Glutamatergic neuron (in vitro differentiated cells): Measurements from ENCODE around the gene SLIRP. TPM values are rescaled to one million over a fixed set of nuclear protein-coding genes. Genes with fewer than 3 reads are reported as not detected.
"Not testable (repeated sequence)": the region's sequence is repeated elsewhere in the genome, so short reads cannot be mapped to it uniquely, and the experiment has no call there.

Source experiments
- DNase-seq: peaks from one replicate; pipeline ENCODE4 v3.0.0; 2022
- H3K27ac Mint-ChIP-seq: one replicate; pipeline ENCODE4 v1.8.0; 2020; ENCODE audit warnings: mild to moderate bottlenecking, mixed read lengths, inconsistent platforms; ENCODE audit not compliant: unreplicated experiment
- H3K27me3 Mint-ChIP-seq: one replicate; pipeline ENCODE4 v1.8.0; 2020; ENCODE audit warnings: mild to moderate bottlenecking, moderate library complexity, mixed read lengths, inconsistent platforms; ENCODE audit not compliant: unreplicated experiment
- H3K36me3 Mint-ChIP-seq: one replicate; pipeline ENCODE4 v1.8.0; 2020; ENCODE audit warnings: mild to moderate bottlenecking, mixed read lengths, inconsistent platforms; ENCODE audit not compliant: unreplicated experiment
- H3K4me1 Mint-ChIP-seq: one replicate; pipeline ENCODE4 v1.8.0; 2020; ENCODE audit warnings: mild to moderate bottlenecking, low read depth, mixed read lengths, inconsistent platforms; ENCODE audit not compliant: unreplicated experiment
- H3K4me3 Mint-ChIP-seq: one replicate; pipeline ENCODE4 v1.8.0; 2020; ENCODE audit warnings: mild to moderate bottlenecking, mixed read lengths, inconsistent platforms; ENCODE audit not compliant: unreplicated experiment
- H3K9me3 Mint-ChIP-seq: one replicate; pipeline ENCODE4 v1.8.0; 2020; ENCODE audit warnings: mild to moderate bottlenecking, moderate library complexity, mixed read lengths, inconsistent platforms; ENCODE audit not compliant: unreplicated experiment
- long read RNA-seq: library from polyadenylated mRNA; unstranded; transcript quantifications from one replicate; pipeline ENCODE4 v2.0.0, GENCODE V29; 2020; ENCODE audit not compliant: unreplicated experiment
- total RNA-seq: library from RNA; stranded (reverse); fragmentation: NEBNext Ultra II Directional; extraction: Animal tissue kit (Norgen Biotek cat#: 25700); gene quantifications from one replicate; pipeline ENCODE4 v1.2.1, GENCODE V29; 2021; ENCODE audit not compliant: unreplicated experiment
- TF ChIP-seq, protein P1 (sequence below): fragments of 200-600 bp; sonication (generic); IDR thresholded peaks from one replicate; pipeline ENCODE4 v1.5.0; 2021; ENCODE audit not compliant: partially characterized antibody, unreplicated experiment

Gene SLIRP
- 126 TPM for total RNA-seq
- long read RNA-seq, transcript SLIRP-209 (4 exons, 408 nt), result major isoform, 232 of 248 reads
- long read RNA-seq, partial matches to known transcripts, result 0 of 248 reads
- long read RNA-seq, other reads (novel, unspliced or antisense), result 7 of 248 reads

DNA sequence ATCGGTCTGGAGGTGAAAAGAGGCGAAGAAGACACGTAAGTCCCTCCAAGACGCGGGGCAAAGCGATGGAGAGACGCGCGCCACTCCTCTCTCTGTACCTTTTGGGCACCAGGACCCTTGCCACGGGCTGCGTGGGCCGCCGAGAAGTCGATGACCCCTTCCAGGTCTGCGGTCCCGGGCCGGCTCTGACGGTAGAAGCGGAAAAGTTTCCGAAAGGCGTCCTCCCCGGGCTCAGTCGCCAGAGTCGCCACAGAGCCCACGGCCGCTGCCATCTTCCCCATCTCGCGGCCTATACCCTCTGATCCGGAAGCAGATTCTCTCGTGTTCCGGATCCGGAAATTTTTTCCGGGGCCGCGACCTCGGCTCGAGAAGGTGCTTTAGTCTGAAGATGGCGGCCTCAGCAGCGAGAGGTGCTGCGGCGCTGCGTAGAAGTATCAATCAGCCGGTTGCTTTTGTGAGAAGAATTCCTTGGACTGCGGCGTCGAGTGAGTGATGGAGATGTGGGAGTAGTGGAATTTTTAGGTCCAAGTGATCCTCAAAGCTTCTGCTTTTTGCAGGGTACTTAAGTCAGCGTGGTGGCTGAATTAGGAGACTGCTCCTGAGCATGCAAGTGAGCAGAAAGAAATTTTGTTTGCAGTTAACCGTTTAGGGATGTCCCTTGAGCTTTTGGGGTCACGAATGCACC is at the start of gene SLIRP, which contains the start of gene ALKBH1:
Gene SLIRP, plus strand, starts transcription at position 380 of the 685 bp plus-strand sequence. Its CDS starts 9 bp downstream, at position 389.
Gene ALKBH1, minus strand, starts transcription at position 300 of the 685 bp plus-strand sequence. Its CDS starts 19 bp downstream, at position 281.
- Mint-ChIP-seq H3K27ac (peak within 1 kb of the TSS; percentile 91), H3K27me3 (no peaks in the 10 kb centered on the region), H3K36me3 (no peaks in the 10 kb centered on the region), H3K4me3 (peak within 1 kb of the TSS; percentile 97), H3K4me1 (peaks cover 20% of the 10 kb centered on the region), H3K9me3 (peaks cover 4% of the 10 kb centered on the region)
- DNase-seq, result peak; percentile 88
- TF ChIP-seq, protein P1, sequence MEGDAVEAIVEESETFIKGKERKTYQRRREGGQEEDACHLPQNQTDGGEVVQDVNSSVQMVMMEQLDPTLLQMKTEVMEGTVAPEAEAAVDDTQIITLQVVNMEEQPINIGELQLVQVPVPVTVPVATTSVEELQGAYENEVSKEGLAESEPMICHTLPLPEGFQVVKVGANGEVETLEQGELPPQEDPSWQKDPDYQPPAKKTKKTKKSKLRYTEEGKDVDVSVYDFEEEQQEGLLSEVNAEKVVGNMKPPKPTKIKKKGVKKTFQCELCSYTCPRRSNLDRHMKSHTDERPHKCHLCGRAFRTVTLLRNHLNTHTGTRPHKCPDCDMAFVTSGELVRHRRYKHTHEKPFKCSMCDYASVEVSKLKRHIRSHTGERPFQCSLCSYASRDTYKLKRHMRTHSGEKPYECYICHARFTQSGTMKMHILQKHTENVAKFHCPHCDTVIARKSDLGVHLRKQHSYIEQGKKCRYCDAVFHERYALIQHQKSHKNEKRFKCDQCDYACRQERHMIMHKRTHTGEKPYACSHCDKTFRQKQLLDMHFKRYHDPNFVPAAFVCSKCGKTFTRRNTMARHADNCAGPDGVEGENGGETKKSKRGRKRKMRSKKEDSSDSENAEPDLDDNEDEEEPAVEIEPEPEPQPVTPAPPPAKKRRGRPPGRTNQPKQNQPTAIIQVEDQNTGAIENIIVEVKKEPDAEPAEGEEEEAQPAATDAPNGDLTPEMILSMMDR, result no peak

DNA sequence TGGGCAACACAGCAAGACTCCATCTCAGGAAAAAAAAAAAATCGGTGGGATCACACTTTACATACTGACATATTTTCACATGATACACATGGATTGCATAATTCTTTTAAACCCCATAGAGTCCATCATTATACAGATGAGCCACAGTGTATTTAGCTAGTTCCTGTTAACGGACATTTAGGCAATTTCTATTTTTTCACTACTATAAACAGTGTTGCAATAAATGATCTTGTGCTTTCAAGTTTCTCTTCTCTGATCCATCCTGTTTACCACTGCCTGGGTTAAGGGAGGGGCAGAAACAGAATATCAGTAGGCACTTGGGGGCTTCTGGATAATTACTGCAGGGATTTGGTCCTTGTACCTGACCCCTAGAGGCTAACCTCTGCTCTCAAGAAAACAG is 48.1 kb upstream of the SLIRP start:
- H3K27me3 Mint-ChIP-seq, result peaks cover 5% of the 10 kb centered on the region
- no peak overlapping the region for H3K27ac Mint-ChIP-seq
- no peak overlapping the region for H3K4me3 Mint-ChIP-seq

DNA sequence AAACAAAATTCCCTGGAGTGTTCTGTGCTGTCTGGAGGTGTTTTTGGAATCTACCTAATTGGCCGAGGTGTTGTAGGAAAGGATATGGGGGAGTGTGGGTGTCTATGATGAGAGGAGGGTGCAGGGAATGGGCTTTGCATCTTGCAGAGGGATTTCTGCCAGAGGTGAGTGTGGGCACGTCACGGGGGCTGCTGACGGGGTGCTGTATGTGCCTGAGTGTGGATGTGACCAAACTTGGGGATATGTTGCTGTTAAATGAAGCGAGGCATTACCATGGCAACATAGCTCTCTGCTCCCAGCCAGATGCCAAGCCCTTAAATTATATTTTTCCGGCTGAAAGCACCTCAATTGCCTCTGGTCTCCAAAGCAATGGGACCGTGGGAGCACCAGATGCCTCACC is 47.1 kb upstream of the SLIRP start:
- peaks cover 2% of the 10 kb centered on the region for H3K27me3 Mint-ChIP-seq
- no peaks in the 10 kb centered on the region for H3K36me3 Mint-ChIP-seq
- H3K27ac Mint-ChIP-seq, result peak overlapping the region; percentile 52
- DNase-seq, result no peak
- TF ChIP-seq, protein P1, result no peak
- H3K4me3 Mint-ChIP-seq, result peak overlapping the region; percentile 19
- H3K9me3 Mint-ChIP-seq, result no peaks in the 10 kb centered on the region
- peaks cover 15% of the 10 kb centered on the region for H3K4me1 Mint-ChIP-seq

More for the DNA sequence above, 48.1 kb upstream of the SLIRP start:
- no peaks in the 10 kb centered on the region for H3K9me3 Mint-ChIP-seq
- TF ChIP-seq, protein P1, result no peak
- H3K36me3 Mint-ChIP-seq, result no peaks in the 10 kb centered on the region
- DNase-seq, result no peak
- H3K4me1 Mint-ChIP-seq, result peaks cover 18% of the 10 kb centered on the region

DNA sequence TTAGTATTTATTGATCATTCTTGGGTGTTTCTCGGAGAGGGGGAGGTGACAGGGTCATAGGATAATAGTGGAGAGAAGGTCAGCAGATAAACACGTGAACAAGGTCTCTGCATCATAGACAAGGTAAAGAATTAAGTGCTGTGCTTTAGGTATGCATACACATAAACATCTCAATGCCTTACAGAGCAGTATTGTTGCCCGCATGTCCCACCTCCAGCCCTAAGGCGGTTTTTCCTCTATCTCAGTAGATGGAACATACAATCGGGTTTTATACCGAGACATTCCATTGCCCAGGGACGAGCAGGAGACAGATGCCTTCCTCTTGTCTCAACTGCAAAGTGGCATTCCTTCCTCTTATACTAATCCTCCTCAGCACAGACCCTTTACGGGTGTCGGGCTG is 46.3 kb upstream of the SLIRP start:
- not testable (repeated sequence) for H3K9me3 Mint-ChIP-seq, H3K27me3 Mint-ChIP-seq, DNase-seq, H3K36me3 Mint-ChIP-seq
- H3K4me3 Mint-ChIP-seq, result peak overlapping the region; percentile 18
- H3K27ac Mint-ChIP-seq, result peak overlapping the region; percentile 20
- peaks cover 15% of the 10 kb centered on the region for H3K4me1 Mint-ChIP-seq

DNA sequence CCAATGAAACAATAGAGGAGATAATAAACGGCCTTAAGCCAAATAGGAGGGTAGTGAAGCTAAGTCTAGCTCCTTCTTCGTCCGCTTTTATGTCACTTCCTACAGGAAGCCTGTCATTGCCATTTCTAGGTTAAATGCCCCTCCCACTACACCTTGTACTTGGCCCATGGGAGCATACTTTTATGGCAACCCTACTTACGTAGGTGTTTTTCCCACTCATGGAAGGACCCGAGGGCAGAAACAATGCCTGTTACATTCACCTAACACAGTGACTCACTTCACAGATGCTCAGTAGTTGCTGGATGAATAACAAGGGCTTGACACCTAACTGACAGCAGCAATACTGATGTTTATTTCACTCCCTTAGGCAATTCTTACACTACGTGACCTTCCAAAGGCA is 44.6 kb upstream of the SLIRP start:
- Mint-ChIP-seq H3K9me3 (no peaks in the 10 kb centered on the region), H3K4me3 (no peak overlapping the region), H3K36me3 (no peaks in the 10 kb centered on the region), H3K27ac (no peak overlapping the region), H3K4me1 (peaks cover 15% of the 10 kb centered on the region), H3K27me3 (no peaks in the 10 kb centered on the region)
- TF ChIP-seq, protein P1, result no peak
- DNase-seq, result no peak
